Brain microvascular endothelial cell (primary cell): ENCODE results near the gene TLE6.

Source experiments
- DNase-seq: peaks from one replicate; pipeline ENCODE4 v3.0.0-alpha.2; 2020
- H3K27ac ChIP-seq: fragments of 250-450 bp; sonication (Bioruptor Pico); 2 replicates; pipeline ENCODE4 v1.5.1; 2020; ENCODE audit warnings: mild to moderate bottlenecking, moderate library complexity
- H3K27me3 ChIP-seq: fragments of 250-450 bp; sonication (Bioruptor Pico); replicated peaks from 2 replicates; pipeline ENCODE4 v1.5.1; 2020; ENCODE audit warnings: mild to moderate bottlenecking
- H3K36me3 ChIP-seq: fragments of 250-450 bp; sonication (Bioruptor Pico); replicated peaks from 2 replicates; pipeline ENCODE4 v1.5.1; 2020; ENCODE audit warnings: mild to moderate bottlenecking
- H3K4me3 ChIP-seq: 2 replicates; pipeline ENCODE4 v1.5.1; 2011; ENCODE audit warnings: low read depth, mild to moderate bottlenecking, control low read depth, low read length, moderate library complexity
- CTCF ChIP-seq: IDR thresholded peaks from 2 replicates; pipeline ENCODE4 v1.5.1; 2011; ENCODE audit warnings: low read depth, mild to moderate bottlenecking, moderate library complexity, low read length, control low read depth, inconsistent platforms; ENCODE audit errors: missing control alignments
- in situ Hi-C: cut with HindIII; loops from 2 replicates; pipeline ENCODE4 v1.10.0; 2017; ENCODE audit warnings: low sequenced_read_pairs, low pct_ligation_motif_present

Gene TLE6

GRCh38 chr19:3024509-3024869, 47.1 kb downstream of the TLE6 start:
- no peak for DNase-seq
- H3K27ac ChIP-seq: no peak overlapping the region
- TF ChIP-seq CTCF: no peak
- no peak overlapping the region for H3K4me3 ChIP-seq
- in situ Hi-C loops: no loop called here
- no peaks in the 10 kb centered on the region for H3K36me3 ChIP-seq
- peaks cover 42% of the 10 kb centered on the region for H3K27me3 ChIP-seq

- no peak for TF ChIP-seq CTCF
- in situ Hi-C loops: no loop called here
- no peak overlapping the region for H3K27ac ChIP-seq
- no peak for DNase-seq
- no peak overlapping the region for H3K4me3 ChIP-seq
- H3K27me3 ChIP-seq: peaks cover 47% of the 10 kb centered on the region
- H3K36me3 ChIP-seq: no peaks in the 10 kb centered on the region
These were observed 47.6 kb downstream of the TLE6 start for GRCh38 chr19:3024870-3025548.

DNA sequence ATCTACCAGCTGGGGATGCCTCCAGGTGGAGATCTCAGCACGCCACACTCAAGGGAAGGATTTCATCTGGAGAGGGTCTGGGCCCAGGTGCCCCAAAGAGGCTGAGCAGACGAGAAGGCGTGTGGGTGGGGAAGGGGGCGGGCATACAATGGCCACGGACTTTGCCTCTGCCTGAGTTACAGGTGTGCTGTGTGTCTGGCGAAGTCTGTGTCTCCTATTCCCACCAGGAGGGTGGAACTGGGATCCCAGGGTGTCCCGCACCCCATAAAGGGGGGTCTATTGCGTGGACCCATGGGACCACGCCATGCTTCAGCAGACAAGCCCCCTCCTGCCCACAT, 48.2 kb downstream of the TLE6 start:
- no peak for DNase-seq
- Histone ChIP-seq H3K36me3 (no peaks in the 10 kb centered on the region), H3K4me3 (no peak overlapping the region), H3K27ac (no peak overlapping the region), H3K27me3 (peaks cover 52% of the 10 kb centered on the region)
- in situ Hi-C loops: no loop called here
- TF ChIP-seq CTCF: no peak

GRCh38 chr19:3026768-3027167, 49.4 kb downstream of the TLE6 start:
- Histone ChIP-seq H3K36me3 (no peaks in the 10 kb centered on the region), H3K27me3 (peaks cover 61% of the 10 kb centered on the region), H3K4me3 (no peak overlapping the region), H3K27ac (no peak overlapping the region)
- no peak for TF ChIP-seq CTCF
- in situ Hi-C loops: no loop called here
- no peak for DNase-seq

DNA sequence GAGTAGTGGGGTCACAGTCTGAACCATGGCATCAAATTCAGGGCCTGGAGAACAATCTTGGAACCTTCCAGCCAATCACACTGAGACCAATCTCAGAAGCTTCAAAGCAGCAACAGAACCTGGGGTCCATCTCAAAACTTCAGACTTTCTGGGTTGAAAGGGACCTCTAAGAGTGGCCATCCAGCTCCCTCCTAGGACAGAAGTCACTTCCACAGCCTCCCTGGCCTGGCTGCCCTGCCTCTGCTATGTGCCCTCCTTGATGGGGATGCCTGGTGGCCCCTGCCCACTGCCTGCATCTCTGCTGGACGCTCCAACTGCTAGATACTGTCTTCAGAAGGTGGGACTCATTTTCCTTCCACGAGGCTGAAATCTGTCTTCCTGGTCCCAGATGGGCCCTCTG, 49.9 kb downstream of the TLE6 start:
- no peak for TF ChIP-seq CTCF
- in situ Hi-C loops: no loop called here
- no peak overlapping the region for H3K27ac ChIP-seq
- peaks cover 62% of the 10 kb centered on the region for H3K27me3 ChIP-seq
- no peak for DNase-seq
- H3K4me3 ChIP-seq: no peak overlapping the region
- no peaks in the 10 kb centered on the region for H3K36me3 ChIP-seq

- Histone ChIP-seq H3K27me3 (peaks cover 66% of the 10 kb centered on the region), H3K4me3 (no peak overlapping the region), H3K27ac (no peak overlapping the region), H3K36me3 (no peaks in the 10 kb centered on the region)
- DNase-seq: no peak
- no peak for TF ChIP-seq CTCF
- in situ Hi-C loops: no loop called here
These were observed 50.6 kb downstream of the TLE6 start for GRCh38 chr19:3027981-3028304.
